Measurements from ENCODE around the gene C17orf113. TPM values are rescaled to one million over a fixed set of nuclear protein-coding genes. Genes with fewer than 3 reads are reported as not detected.

C17orf113 gene
- total RNA-seq, 1 experiment from 2014 or later, result 0.62 TPM

DNA sequence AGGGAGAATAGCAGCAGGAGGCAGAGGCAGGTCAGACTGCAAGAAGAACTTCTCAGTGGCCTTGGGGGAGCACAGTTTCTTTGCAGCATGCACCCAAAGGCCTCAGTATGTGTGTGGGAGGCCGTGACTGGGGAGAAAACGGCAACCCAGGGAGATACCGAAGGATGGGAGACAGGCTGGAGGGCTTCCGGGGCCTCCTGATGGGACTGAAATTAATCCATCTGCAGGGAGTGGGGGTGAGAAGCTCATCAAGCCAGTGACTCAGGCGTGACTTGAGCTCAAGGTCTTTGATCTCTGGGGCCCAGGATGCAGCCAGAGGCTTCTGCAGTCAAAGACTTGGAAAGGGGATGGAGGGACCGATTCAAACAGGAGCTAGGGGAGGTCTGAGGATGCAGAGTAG is 5.1 kb upstream of the C17orf113 start:
- H3K9ac ChIP-seq (ENCODE audit: low read length), result no peak overlapping the region
- no peaks in the 10 kb centered on the region for H3K27me3 ChIP-seq (ENCODE audit: low read length)
- H2AFZ ChIP-seq (ENCODE audit: low read length), result no peak overlapping the region
- no peak overlapping the region for H3K4me3 ChIP-seq (ENCODE audit: low read length)
- ChIA-PET POLR2A (ENCODE audit: unreplicated experiment) (no interaction called here), CTCF (no interaction called here)
- BruUV-seq (replicated peaks), result no TSS peak
- no peaks in the 10 kb centered on the region for H3K4me1 ChIP-seq (ENCODE audit: insufficient read depth, low read length)
- DNase-seq (peak; percentile 7), ATAC-seq (no peak)
- H3K4me2 ChIP-seq (ENCODE audit: low read length), result no peak overlapping the region
- no peak for TF ChIP-seq EZH2 (IDR thresholded peaks at IDR 0.05; ENCODE audit: low read length, unreplicated experiment)
- no peak for TF ChIP-seq EZH2phosphoT487 (IDR thresholded peaks at IDR 0.05; ENCODE audit: borderline replicate concordance, low read length)
- TF ChIP-seq, protein P1, sequence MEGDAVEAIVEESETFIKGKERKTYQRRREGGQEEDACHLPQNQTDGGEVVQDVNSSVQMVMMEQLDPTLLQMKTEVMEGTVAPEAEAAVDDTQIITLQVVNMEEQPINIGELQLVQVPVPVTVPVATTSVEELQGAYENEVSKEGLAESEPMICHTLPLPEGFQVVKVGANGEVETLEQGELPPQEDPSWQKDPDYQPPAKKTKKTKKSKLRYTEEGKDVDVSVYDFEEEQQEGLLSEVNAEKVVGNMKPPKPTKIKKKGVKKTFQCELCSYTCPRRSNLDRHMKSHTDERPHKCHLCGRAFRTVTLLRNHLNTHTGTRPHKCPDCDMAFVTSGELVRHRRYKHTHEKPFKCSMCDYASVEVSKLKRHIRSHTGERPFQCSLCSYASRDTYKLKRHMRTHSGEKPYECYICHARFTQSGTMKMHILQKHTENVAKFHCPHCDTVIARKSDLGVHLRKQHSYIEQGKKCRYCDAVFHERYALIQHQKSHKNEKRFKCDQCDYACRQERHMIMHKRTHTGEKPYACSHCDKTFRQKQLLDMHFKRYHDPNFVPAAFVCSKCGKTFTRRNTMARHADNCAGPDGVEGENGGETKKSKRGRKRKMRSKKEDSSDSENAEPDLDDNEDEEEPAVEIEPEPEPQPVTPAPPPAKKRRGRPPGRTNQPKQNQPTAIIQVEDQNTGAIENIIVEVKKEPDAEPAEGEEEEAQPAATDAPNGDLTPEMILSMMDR (conservative IDR thresholded peaks at IDR 0.05; ENCODE audit: low read depth, low read length), result no peak
- intact Hi-C loops (cut with micrococcal nuclease), result no loop called here
- no peaks in the 10 kb centered on the region for H4K20me1 ChIP-seq (ENCODE audit: low read length)
- no peaks in the 10 kb centered on the region for H3K9me2 ChIP-seq (replicated peaks; ENCODE audit: low read length)
- H3F3A ChIP-seq (ENCODE audit: low read length, unreplicated experiment), result no peaks in the 10 kb centered on the region
- H3K27ac ChIP-seq (ENCODE audit: low read length), result no peak overlapping the region
- no peaks in the 10 kb centered on the region for H3K9me3 ChIP-seq (ENCODE audit: low read length)
- H3K36me3 ChIP-seq (ENCODE audit: low read depth, low read length), result no peaks in the 10 kb centered on the region
- H3K79me2 ChIP-seq (ENCODE audit: low read length), result no peaks in the 10 kb centered on the region

DNA sequence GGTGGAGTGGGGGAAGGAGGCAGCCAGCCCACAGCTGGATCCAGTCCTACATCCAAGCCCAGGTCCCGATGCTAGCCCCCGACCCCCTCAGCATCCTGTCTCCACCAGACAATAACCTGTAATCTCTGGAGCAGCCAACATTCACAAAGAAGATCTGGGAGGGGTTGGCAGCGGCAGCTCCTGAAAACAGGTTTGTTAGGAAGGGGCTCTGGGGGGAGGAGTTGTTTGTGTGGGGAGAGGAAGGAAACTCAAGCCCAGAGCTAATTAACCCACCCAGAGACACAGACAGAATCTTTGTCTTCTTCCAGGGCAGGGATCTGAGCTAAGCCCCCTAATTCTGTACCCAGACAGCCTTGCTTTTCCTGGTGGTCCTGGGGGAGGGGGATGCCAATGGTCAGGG is 4.6 kb upstream of the C17orf113 start:
- Histone ChIP-seq H4K20me1 (ENCODE audit: low read length) (no peaks in the 10 kb centered on the region), H3K4me3 (ENCODE audit: low read length) (no peak overlapping the region), H3K79me2 (ENCODE audit: low read length) (no peaks in the 10 kb centered on the region), H3K4me1 (ENCODE audit: insufficient read depth, low read length) (no peaks in the 10 kb centered on the region), H3K9me3 (ENCODE audit: low read length) (no peaks in the 10 kb centered on the region), H2AFZ (ENCODE audit: low read length) (no peak overlapping the region), H3K9ac (ENCODE audit: low read length) (no peak overlapping the region), H3K27me3 (ENCODE audit: low read length) (no peaks in the 10 kb centered on the region), H3F3A (ENCODE audit: low read length, unreplicated experiment) (no peaks in the 10 kb centered on the region), H3K4me2 (ENCODE audit: low read length) (no peak overlapping the region), H3K27ac (ENCODE audit: low read length) (no peak overlapping the region), H3K9me2 (replicated peaks; ENCODE audit: low read length) (no peaks in the 10 kb centered on the region), H3K36me3 (ENCODE audit: low read depth, low read length) (no peaks in the 10 kb centered on the region)
- intact Hi-C loops (cut with micrococcal nuclease), result no loop called here
- no TSS peak for BruUV-seq (replicated peaks)
- TF ChIP-seq, protein P1 (conservative IDR thresholded peaks at IDR 0.05; ENCODE audit: low read depth, low read length), result no peak
- TF ChIP-seq EZH2 (IDR thresholded peaks at IDR 0.05; ENCODE audit: low read length, unreplicated experiment) (no peak), EZH2phosphoT487 (IDR thresholded peaks at IDR 0.05; ENCODE audit: borderline replicate concordance, low read length) (no peak)
- DNase-seq, result no peak
- ChIA-PET CTCF (no interaction called here), POLR2A (ENCODE audit: unreplicated experiment) (no interaction called here)
- no peak for ATAC-seq

DNA sequence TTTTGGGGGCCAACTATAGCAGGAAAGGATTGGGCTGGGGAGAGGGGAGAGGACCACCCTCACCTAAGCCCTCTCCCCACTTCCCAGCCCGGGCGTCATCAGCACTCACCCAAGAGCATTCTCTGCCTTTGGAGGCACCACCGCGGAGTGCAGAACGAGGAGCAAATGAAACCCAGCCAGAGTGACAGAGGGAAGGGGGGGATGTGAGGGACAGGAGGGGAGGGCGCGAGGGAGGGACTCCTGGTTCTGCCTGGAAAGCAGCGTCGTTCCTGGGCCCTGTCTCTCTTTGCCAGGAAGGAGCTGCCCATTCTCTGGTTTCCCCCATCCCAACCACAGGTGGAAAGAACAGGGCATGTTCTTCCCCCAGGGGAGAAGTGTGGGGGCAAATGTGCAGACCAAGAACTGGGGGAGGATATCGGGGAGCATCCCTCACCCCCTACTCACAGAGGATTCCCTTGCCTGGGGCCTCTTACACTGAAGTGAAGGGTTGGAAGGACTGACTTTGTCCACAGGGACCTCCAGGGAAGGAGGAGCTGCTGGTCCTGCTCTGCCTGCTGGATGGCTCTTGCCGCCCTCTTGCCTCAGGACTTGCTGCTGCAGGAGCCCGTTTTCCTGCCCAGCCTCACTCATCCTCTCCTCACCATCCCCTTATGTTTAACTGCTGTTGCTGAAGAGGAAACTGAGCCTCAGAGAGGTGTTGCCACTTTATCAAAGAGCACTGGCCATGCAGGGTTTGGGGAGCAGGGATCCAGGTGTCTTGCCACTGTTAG is 3.5 kb upstream of the C17orf113 start:
- CTCF ChIA-PET, result no interaction called here
- POLR2A ChIA-PET (ENCODE audit: unreplicated experiment), result no interaction called here

More for the DNA sequence above, 3.5 kb upstream of the C17orf113 start:
- Histone ChIP-seq H3K36me3 (ENCODE audit: low read depth, low read length) (no peaks in the 10 kb centered on the region), H3K27ac (ENCODE audit: low read length) (no peak overlapping the region), H3K79me2 (ENCODE audit: low read length) (no peaks in the 10 kb centered on the region), H4K20me1 (ENCODE audit: low read length) (no peaks in the 10 kb centered on the region), H3K9me3 (ENCODE audit: low read length) (no peaks in the 10 kb centered on the region), H3K4me1 (ENCODE audit: insufficient read depth, low read length) (no peaks in the 10 kb centered on the region), H2AFZ (ENCODE audit: low read length) (no peak overlapping the region), H3F3A (ENCODE audit: low read length, unreplicated experiment) (no peaks in the 10 kb centered on the region), H3K4me3 (ENCODE audit: low read length) (no peak overlapping the region), H3K9ac (ENCODE audit: low read length) (no peak overlapping the region), H3K27me3 (ENCODE audit: low read length) (no peaks in the 10 kb centered on the region), H3K9me2 (replicated peaks; ENCODE audit: low read length) (no peaks in the 10 kb centered on the region), H3K4me2 (ENCODE audit: low read length) (no peak overlapping the region)
- ATAC-seq, result no peak
- DNase-seq, result no peak
- intact Hi-C loops (cut with micrococcal nuclease), result no loop called here
- BruUV-seq (replicated peaks), result no TSS peak
- TF ChIP-seq EZH2phosphoT487 (IDR thresholded peaks at IDR 0.05; ENCODE audit: borderline replicate concordance, low read length) (no peak), EZH2 (IDR thresholded peaks at IDR 0.05; ENCODE audit: low read length, unreplicated experiment) (no peak)
- TF ChIP-seq, protein P1 (conservative IDR thresholded peaks at IDR 0.05; ENCODE audit: low read depth, low read length), result no peak
